ENCODE results near the gene AZIN2.

DNA sequence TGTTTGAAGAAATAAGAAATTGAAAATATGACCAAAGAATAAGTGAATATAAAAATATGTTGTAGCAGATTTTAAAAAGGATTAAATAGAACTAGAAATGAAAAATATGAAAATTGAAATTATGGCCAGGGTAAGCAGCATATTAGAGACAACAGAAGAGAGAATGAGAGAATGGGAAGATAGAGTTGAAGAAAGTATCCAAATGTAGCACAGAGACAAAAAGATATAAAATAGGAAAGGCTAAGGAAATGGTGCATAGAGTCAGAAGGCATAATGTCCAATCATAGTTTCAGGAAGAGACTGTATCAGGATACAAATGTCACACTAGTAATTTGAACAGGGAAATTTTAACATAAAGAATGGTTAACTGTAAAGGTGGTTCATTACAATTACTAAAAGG, 29.5 kb downstream of the AZIN2 start:
- TF ChIP-seq ELF4 (IDR thresholded peaks at IDR 0.05) (no peak), BHLHE40 (IDR thresholded peaks at IDR 0.05; ENCODE audit: borderline replicate concordance) (no peak), SUZ12 (IDR thresholded peaks at IDR 0.05) (no peak), CTBP1 (IDR thresholded peaks at IDR 0.05; ENCODE audit: borderline replicate concordance) (no peak)
